SK-N-SH treated with all-trans-retinoic acid at 6 μM for 48 hours (cell line): ENCODE measurements around the gene CELF4.

Experiments
- ATAC-seq: fragments of 200-7000 bp; cut with Tn5 transposase; 3 replicates; pipeline ENCODE4 v1.9.1; 2020; ENCODE audit warnings: mild to moderate bottlenecking, moderate library complexity
- ARNTL ChIP-seq: fragments of 450-650 bp; formaldehyde crosslinking; IDR thresholded peaks from 2 replicates; pipeline ENCODE4 v1.5.0; 2020; ENCODE audit warnings: low read depth, mild to moderate bottlenecking, moderate library complexity, borderline replicate concordance
- BACH2 ChIP-seq: fragments of 250-450 bp; sonication (Bioruptor Pico); IDR thresholded peaks from 2 replicates; pipeline ENCODE4 v1.9.0; 2021; ENCODE audit warnings: mild to moderate bottlenecking, borderline replicate concordance
- GLIS3 ChIP-seq: fragments of 250-450 bp; sonication (Bioruptor Pico); IDR thresholded peaks from 2 replicates; pipeline ENCODE4 v1.5.0; 2020; ENCODE audit warnings: mild to moderate bottlenecking, moderate library complexity
- ISL1 ChIP-seq: fragments of 250-450 bp; sonication (Bioruptor Pico); IDR thresholded peaks from 2 replicates; pipeline ENCODE4 v2.1.2; 2022; ENCODE audit warnings: mild to moderate bottlenecking, moderate library complexity
- OSR1 ChIP-seq: fragments of 250-450 bp; sonication (Bioruptor Pico); IDR thresholded peaks from 2 replicates; pipeline ENCODE4 v1.8.0; 2022; ENCODE audit warnings: moderate library complexity, mild to moderate bottlenecking, inconsistent platforms
- RARB ChIP-seq: fragments of 250-450 bp; sonication (Bioruptor Pico); IDR thresholded peaks from 2 replicates; pipeline ENCODE4 v1.8.0; 2021; ENCODE audit warnings: mild to moderate bottlenecking, moderate library complexity
- SNAI2 ChIP-seq: fragments of 250-450 bp; sonication (Bioruptor Pico); IDR thresholded peaks from 2 replicates; pipeline ENCODE4 v1.5.0; 2020; ENCODE audit warnings: mild to moderate bottlenecking, moderate library complexity
- TCF4 ChIP-seq: fragments of 250-450 bp; sonication (Bioruptor Pico); IDR thresholded peaks from 2 replicates; pipeline ENCODE4 v1.8.0; 2021; ENCODE audit warnings: mild to moderate bottlenecking, moderate library complexity, borderline replicate concordance
- TOX ChIP-seq: fragments of 250-450 bp; sonication (Bioruptor Pico); IDR thresholded peaks from 2 replicates; pipeline ENCODE4 v1.8.0; 2021; ENCODE audit warnings: mild to moderate bottlenecking, moderate library complexity, borderline replicate concordance
- ZC3H10 ChIP-seq: fragments of 250-450 bp; sonication (Bioruptor Pico); IDR thresholded peaks from 2 replicates; pipeline ENCODE4 v1.5.1; 2021; ENCODE audit warnings: mild to moderate bottlenecking, moderate library complexity
- ZFP3 ChIP-seq: fragments of 250-450 bp; sonication (Bioruptor Pico); IDR thresholded peaks from 2 replicates; pipeline ENCODE4 v1.5.0; 2020; ENCODE audit warnings: mild to moderate bottlenecking, moderate library complexity
- ZFP30 ChIP-seq: fragments of 450-650 bp; formaldehyde crosslinking; IDR thresholded peaks from 2 replicates; pipeline ENCODE4 v1.5.0; 2022; ENCODE audit warnings: mild to moderate bottlenecking, moderate library complexity
- ZNF565 ChIP-seq: fragments of 450-650 bp; formaldehyde crosslinking; conservative IDR thresholded peaks from 2 replicates; pipeline ENCODE4 v1.5.0; 2020; ENCODE audit warnings: low read depth, mild to moderate bottlenecking, moderate library complexity
- ZNF70 ChIP-seq: fragments of 450-650 bp; formaldehyde crosslinking; IDR thresholded peaks from 2 replicates; pipeline ENCODE4 v1.5.0; 2020; ENCODE audit warnings: mild to moderate bottlenecking, moderate library complexity
- ZNF8 ChIP-seq: fragments of 450-650 bp; formaldehyde crosslinking; IDR thresholded peaks from 2 replicates; pipeline ENCODE4 v1.5.0; 2020; ENCODE audit warnings: mild to moderate bottlenecking, moderate library complexity
- TF ChIP-seq, protein P1 (sequence below): fragments of 250-450 bp; sonication (Bioruptor Pico); IDR thresholded peaks from 2 replicates; pipeline ENCODE4 v1.8.0; 2020; ENCODE audit warnings: mild to moderate bottlenecking, moderate library complexity, borderline replicate concordance
- TF ChIP-seq, protein P2 (sequence below): fragments of 250-450 bp; sonication (Bioruptor Pico); IDR thresholded peaks from 2 replicates; pipeline ENCODE4 v1.5.0; 2020; ENCODE audit warnings: mild to moderate bottlenecking, moderate library complexity
- TF ChIP-seq, protein P3 (sequence below): fragments of 250-450 bp; sonication (Bioruptor Pico); IDR thresholded peaks from 2 replicates; pipeline ENCODE4 v1.5.1; 2021; ENCODE audit warnings: mild to moderate bottlenecking, moderate library complexity
- TF ChIP-seq, protein P4 (sequence below): fragments of 250-450 bp; sonication (Bioruptor Pico); IDR thresholded peaks from 2 replicates; pipeline ENCODE4 v1.8.0; 2021; ENCODE audit warnings: low read depth, mild to moderate bottlenecking, moderate library complexity, borderline replicate concordance

The CELF4 gene

DNA sequence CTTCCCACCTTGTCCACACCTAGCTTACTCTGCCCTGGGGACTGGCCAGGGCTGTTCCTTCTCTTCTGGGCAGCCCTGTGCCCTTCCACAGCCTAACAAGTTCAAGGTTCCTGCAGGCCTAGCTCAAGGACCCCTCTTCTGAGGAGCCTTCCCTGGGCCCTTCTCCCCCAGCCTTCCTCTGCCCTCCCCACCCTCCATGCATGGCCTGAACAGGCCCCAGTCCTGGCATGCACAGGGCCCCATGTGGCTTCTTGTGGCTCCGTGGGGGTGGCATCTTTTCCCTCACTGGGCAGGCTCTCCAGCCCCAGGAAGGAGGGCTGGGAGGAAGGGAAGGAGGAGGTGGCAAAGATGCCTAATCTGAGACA is 162.9 kb downstream of the CELF4 start:
- TF ChIP-seq ZFP30 (CRISPR knock-in tag) (no peak), SNAI2 (CRISPR knock-in tag) (no peak), OSR1 (CRISPR knock-in tag) (no peak), ZNF70 (CRISPR knock-in tag) (no peak), ARNTL (CRISPR knock-in tag) (no peak), RARB (no peak), BACH2 (CRISPR knock-in tag) (no peak), TCF4 (CRISPR knock-in tag) (no peak), ZC3H10 (CRISPR knock-in tag) (no peak), ZFP3 (no peak), ZNF8 (CRISPR knock-in tag) (no peak), ZNF565 (CRISPR knock-in tag) (no peak), ISL1 (CRISPR knock-in tag) (no peak)
- TF ChIP-seq, protein P1, sequence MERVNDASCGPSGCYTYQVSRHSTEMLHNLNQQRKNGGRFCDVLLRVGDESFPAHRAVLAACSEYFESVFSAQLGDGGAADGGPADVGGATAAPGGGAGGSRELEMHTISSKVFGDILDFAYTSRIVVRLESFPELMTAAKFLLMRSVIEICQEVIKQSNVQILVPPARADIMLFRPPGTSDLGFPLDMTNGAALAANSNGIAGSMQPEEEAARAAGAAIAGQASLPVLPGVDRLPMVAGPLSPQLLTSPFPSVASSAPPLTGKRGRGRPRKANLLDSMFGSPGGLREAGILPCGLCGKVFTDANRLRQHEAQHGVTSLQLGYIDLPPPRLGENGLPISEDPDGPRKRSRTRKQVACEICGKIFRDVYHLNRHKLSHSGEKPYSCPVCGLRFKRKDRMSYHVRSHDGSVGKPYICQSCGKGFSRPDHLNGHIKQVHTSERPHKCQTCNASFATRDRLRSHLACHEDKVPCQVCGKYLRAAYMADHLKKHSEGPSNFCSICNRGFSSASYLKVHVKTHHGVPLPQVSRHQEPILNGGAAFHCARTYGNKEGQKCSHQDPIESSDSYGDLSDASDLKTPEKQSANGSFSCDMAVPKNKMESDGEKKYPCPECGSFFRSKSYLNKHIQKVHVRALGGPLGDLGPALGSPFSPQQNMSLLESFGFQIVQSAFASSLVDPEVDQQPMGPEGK (CRISPR knock-in tag) = no peak
- TF ChIP-seq, protein P2, sequence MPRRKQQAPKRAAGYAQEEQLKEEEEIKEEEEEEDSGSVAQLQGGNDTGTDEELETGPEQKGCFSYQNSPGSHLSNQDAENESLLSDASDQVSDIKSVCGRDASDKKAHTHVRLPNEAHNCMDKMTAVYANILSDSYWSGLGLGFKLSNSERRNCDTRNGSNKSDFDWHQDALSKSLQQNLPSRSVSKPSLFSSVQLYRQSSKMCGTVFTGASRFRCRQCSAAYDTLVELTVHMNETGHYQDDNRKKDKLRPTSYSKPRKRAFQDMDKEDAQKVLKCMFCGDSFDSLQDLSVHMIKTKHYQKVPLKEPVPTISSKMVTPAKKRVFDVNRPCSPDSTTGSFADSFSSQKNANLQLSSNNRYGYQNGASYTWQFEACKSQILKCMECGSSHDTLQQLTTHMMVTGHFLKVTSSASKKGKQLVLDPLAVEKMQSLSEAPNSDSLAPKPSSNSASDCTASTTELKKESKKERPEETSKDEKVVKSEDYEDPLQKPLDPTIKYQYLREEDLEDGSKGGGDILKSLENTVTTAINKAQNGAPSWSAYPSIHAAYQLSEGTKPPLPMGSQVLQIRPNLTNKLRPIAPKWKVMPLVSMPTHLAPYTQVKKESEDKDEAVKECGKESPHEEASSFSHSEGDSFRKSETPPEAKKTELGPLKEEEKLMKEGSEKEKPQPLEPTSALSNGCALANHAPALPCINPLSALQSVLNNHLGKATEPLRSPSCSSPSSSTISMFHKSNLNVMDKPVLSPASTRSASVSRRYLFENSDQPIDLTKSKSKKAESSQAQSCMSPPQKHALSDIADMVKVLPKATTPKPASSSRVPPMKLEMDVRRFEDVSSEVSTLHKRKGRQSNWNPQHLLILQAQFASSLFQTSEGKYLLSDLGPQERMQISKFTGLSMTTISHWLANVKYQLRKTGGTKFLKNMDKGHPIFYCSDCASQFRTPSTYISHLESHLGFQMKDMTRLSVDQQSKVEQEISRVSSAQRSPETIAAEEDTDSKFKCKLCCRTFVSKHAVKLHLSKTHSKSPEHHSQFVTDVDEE (CRISPR knock-in tag) = no peak
- TF ChIP-seq, protein P3, sequence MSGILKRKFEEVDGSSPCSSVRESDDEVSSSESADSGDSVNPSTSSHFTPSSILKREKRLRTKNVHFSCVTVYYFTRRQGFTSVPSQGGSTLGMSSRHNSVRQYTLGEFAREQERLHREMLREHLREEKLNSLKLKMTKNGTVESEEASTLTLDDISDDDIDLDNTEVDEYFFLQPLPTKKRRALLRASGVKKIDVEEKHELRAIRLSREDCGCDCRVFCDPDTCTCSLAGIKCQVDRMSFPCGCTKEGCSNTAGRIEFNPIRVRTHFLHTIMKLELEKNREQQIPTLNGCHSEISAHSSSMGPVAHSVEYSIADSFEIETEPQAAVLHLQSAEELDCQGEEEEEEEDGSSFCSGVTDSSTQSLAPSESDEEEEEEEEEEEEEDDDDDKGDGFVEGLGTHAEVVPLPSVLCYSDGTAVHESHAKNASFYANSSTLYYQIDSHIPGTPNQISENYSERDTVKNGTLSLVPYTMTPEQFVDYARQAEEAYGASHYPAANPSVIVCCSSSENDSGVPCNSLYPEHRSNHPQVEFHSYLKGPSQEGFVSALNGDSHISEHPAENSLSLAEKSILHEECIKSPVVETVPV = no peak

DNA sequence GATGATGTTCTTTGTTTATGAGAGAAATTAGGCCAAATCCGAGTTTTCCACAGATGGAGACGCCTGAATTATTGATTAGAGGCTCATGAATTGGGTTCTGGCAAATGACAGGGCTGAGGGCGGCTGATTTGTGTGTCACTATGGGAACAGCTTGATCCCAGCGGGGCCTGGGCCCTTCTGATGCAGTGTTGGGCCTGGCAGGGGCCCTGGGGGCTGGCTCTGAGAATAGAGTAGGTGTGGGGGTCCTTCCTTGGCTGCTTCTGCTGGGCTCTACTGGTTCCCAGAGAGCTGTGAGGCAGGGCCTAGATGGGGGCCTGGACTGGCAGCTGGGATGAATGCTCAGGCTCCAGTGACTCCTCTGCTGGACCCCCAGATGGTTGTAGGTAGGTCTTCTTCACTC is 164.8 kb downstream of the CELF4 start:
- no peak for ATAC-seq
- TF ChIP-seq TCF4 (CRISPR knock-in tag) (no peak), SNAI2 (CRISPR knock-in tag) (no peak), GLIS3 (no peak), TOX (CRISPR knock-in tag) (no peak)
- TF ChIP-seq, protein P2 (CRISPR knock-in tag) = no peak
- TF ChIP-seq, protein P3 = no peak
- TF ChIP-seq, protein P4, sequence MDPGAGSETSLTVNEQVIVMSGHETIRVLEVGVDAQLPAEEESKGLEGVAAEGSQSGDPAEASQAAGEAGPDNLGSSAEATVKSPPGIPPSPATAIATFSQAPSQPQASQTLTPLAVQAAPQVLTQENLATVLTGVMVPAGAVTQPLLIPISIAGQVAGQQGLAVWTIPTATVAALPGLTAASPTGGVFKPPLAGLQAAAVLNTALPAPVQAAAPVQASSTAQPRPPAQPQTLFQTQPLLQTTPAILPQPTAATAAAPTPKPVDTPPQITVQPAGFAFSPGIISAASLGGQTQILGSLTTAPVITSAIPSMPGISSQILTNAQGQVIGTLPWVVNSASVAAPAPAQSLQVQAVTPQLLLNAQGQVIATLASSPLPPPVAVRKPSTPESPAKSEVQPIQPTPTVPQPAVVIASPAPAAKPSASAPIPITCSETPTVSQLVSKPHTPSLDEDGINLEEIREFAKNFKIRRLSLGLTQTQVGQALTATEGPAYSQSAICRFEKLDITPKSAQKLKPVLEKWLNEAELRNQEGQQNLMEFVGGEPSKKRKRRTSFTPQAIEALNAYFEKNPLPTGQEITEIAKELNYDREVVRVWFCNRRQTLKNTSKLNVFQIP (CRISPR knock-in tag) = no peak

More for the DNA sequence above, 162.9 kb downstream of the CELF4 start:
- no peak; the same call in 1 of the 3 replicates for ATAC-seq
